Measurements from ENCODE around the gene NKAIN4. TPM values are rescaled to one million over a fixed set of nuclear protein-coding genes. Genes with fewer than 3 reads are reported as not detected.

The NKAIN4 gene
- total and polyA plus RNA-seq, 4 donors: 0.05 TPM; not detected in 3

DNA sequence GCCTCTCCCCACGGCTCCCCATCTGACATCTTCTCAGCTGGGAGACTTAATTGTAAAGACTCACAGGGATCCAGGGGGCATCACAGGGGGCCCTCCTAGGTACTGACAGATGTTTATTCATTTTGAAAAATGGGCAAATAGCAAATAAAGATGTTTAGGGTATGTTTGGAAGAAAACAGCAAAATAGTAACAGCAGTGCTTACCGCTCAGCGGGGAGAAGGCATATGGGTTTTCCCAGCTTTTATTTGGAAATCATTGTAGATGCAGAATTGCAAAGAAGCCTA is 21.3 kb downstream of the NKAIN4 start:
- peaks cover 0 to 7% (median 2%) of the 10 kb centered on the region in 4 donors for H3K27me3 ChIP-seq (ENCODE audit: control insufficient read depth in 4 of 4, insufficient read depth in 4 of 4, low read length in 3 of 4)
- WGBS: 75% methylated on average over 3 of the region's 3 CpGs
- no peak overlapping the region for H3K4me3 ChIP-seq (ENCODE audit: low read depth in 1 of 3, low read length in 3 of 3)
- H3K27ac ChIP-seq (ENCODE audit: low read depth in 1 of 2, low read length in 2 of 2): no peak overlapping the region
- no peaks in the 10 kb centered on the region for H3K9me3 ChIP-seq (ENCODE audit: control insufficient read depth in 4 of 4, low read length in 3 of 4)
- no peaks in the 10 kb centered on the region for H3K36me3 ChIP-seq (ENCODE audit: control insufficient read depth in 4 of 4, insufficient read depth in 3 of 4, low read depth in 1 of 4, low read length in 3 of 4)
- TF ChIP-seq HNF4A (conservative IDR thresholded peaks at IDR 0.05) (no peak), HNF4G (IDR thresholded peaks at IDR 0.05) (no peak), GABPA (IDR thresholded peaks at IDR 0.05 in 1 of 2, conservative IDR thresholded peaks at IDR 0.05 in 1 of 2) (no peak), EGR1 (IDR thresholded peaks at IDR 0.05; ENCODE audit: low read depth in 2 of 2) (no peak), NR2F2 (IDR thresholded peaks at IDR 0.05) (no peak), ZBTB33 (IDR thresholded peaks at IDR 0.05) (no peak), TAF1 (conservative IDR thresholded peaks at IDR 0.05) (no peak), FOXA2 (IDR thresholded peaks at IDR 0.05) (no peak), FOXA1 (IDR thresholded peaks at IDR 0.05) (no peak), YY1 (IDR thresholded peaks at IDR 0.05) (no peak), RXRA (IDR thresholded peaks at IDR 0.05) (no peak), JUND (IDR thresholded peaks at IDR 0.05) (no peak), SP1 (IDR thresholded peaks at IDR 0.05) (no peak), RAD21 (IDR thresholded peaks at IDR 0.05) (no peak), REST (IDR thresholded peaks at IDR 0.05) (no peak)
- TF ChIP-seq, protein P1, sequence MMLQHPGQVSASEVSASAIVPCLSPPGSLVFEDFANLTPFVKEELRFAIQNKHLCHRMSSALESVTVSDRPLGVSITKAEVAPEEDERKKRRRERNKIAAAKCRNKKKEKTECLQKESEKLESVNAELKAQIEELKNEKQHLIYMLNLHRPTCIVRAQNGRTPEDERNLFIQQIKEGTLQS (IDR thresholded peaks at IDR 0.05): no peak
- TF ChIP-seq, protein P2, sequence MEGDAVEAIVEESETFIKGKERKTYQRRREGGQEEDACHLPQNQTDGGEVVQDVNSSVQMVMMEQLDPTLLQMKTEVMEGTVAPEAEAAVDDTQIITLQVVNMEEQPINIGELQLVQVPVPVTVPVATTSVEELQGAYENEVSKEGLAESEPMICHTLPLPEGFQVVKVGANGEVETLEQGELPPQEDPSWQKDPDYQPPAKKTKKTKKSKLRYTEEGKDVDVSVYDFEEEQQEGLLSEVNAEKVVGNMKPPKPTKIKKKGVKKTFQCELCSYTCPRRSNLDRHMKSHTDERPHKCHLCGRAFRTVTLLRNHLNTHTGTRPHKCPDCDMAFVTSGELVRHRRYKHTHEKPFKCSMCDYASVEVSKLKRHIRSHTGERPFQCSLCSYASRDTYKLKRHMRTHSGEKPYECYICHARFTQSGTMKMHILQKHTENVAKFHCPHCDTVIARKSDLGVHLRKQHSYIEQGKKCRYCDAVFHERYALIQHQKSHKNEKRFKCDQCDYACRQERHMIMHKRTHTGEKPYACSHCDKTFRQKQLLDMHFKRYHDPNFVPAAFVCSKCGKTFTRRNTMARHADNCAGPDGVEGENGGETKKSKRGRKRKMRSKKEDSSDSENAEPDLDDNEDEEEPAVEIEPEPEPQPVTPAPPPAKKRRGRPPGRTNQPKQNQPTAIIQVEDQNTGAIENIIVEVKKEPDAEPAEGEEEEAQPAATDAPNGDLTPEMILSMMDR (IDR thresholded peaks at IDR 0.05; ENCODE audit: low read depth, low read length, missing input control): no peak
- TF ChIP-seq, protein P3, sequence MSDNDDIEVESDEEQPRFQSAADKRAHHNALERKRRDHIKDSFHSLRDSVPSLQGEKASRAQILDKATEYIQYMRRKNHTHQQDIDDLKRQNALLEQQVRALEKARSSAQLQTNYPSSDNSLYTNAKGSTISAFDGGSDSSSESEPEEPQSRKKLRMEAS (IDR thresholded peaks at IDR 0.05): no peak
- H3K9ac ChIP-seq (ENCODE audit: low read depth in 1 of 2, low read length in 2 of 2): no peak overlapping the region
- H3K4me1 ChIP-seq (ENCODE audit: control insufficient read depth in 4 of 4, insufficient read depth in 4 of 4, low read length in 3 of 4): peaks cover 0 to 4% (median 1%) of the 10 kb centered on the region in 4 donors
- no peak for DNase-seq (ENCODE audit: low spot score)
